Measurements from ENCODE around the gene PCNA. TPM values are rescaled to one million over a fixed set of nuclear protein-coding genes. Genes with fewer than 3 reads are reported as not detected.

The PCNA gene
- total and polyA plus RNA-seq, 8 donors = 0.87 to 82.3 (median 65.8) TPM

DNA sequence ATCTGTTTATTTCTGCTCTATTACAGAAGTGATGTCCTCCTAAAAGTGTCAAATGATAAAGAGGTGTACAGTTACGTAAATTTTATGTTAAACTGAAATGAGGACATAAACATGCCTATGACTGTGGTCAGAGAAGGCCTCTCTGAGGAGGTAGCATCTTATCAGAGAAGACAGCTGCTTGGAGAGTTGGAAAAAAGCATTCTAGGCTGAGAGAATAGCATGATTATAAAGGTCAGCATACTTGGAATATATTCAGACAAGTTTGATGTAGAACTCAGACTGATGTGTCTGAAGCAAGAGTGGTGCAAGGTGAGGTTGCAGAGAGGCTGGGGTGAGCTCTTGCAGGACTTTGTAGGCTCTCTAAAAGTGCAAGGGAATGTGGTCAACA lies 3.1 kb upstream of the PCNA start:
- TF ChIP-seq EP300 (IDR thresholded peaks at IDR 0.05) = no peak
- TF ChIP-seq, protein P1, sequence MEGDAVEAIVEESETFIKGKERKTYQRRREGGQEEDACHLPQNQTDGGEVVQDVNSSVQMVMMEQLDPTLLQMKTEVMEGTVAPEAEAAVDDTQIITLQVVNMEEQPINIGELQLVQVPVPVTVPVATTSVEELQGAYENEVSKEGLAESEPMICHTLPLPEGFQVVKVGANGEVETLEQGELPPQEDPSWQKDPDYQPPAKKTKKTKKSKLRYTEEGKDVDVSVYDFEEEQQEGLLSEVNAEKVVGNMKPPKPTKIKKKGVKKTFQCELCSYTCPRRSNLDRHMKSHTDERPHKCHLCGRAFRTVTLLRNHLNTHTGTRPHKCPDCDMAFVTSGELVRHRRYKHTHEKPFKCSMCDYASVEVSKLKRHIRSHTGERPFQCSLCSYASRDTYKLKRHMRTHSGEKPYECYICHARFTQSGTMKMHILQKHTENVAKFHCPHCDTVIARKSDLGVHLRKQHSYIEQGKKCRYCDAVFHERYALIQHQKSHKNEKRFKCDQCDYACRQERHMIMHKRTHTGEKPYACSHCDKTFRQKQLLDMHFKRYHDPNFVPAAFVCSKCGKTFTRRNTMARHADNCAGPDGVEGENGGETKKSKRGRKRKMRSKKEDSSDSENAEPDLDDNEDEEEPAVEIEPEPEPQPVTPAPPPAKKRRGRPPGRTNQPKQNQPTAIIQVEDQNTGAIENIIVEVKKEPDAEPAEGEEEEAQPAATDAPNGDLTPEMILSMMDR (IDR thresholded peaks at IDR 0.05) = no peak
- no peak for TF ChIP-seq POLR2A (IDR thresholded peaks at IDR 0.05)
- no peak for TF ChIP-seq POLR2AphosphoS5 (IDR thresholded peaks at IDR 0.05)
- Histone ChIP-seq H3K36me3 (no peaks in the 10 kb centered on the region), H3K4me3 (no peak overlapping the region), H3K27me3 (no peaks in the 10 kb centered on the region), H3K27ac (no peak overlapping the region), H3K4me1 (peaks cover 16 to 36% (median 33%) of the 10 kb centered on the region in 4 donors), H3K9me3 (no peaks in the 10 kb centered on the region)
- DNase-seq = no peak
- WGBS, 5 donors = 80 to 95% (median 93%) methylated on average over 1 of the region's 1 CpG
- intact Hi-C loops (cut with DNase I; ENCODE audit: low total_unique reads) = no loop called here

DNA sequence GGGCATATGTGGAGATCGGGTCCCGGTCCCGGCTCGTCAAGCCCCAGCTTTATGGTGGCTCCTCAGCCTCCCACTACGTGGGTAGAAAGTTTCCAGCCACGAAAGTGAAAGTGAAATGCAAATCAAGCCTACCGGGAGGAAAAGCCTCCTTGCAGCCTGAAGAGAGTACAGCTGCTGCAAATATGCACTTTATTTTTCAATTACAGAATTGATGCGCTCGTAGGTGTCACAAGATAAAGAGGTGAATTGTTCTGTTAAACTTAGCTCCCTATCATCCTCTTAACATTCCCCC lies 373 bp upstream of the PCNA start:
- DNase-seq = no peak
- Histone ChIP-seq H3K36me3 (peaks cover 15 to 26% (median 24%) of the 10 kb centered on the region in 4 donors), H3K4me3 (peak overlapping the region; percentile 68 to 82 (median 74)), H3K27me3 (no peaks in the 10 kb centered on the region), H3K4me1 (peaks cover 11 to 29% (median 25%) of the 10 kb centered on the region in 4 donors), H3K9me3 (no peaks in the 10 kb centered on the region), H3K27ac (peak overlapping the region; percentile 87 to 95 (median 93))
- intact Hi-C loops (cut with DNase I; ENCODE audit: low total_unique reads) = no loop called here
- TF ChIP-seq POLR2A (IDR thresholded peaks at IDR 0.05) = no peak
- TF ChIP-seq EP300 (IDR thresholded peaks at IDR 0.05) = no peak
- TF ChIP-seq POLR2AphosphoS5 (IDR thresholded peaks at IDR 0.05) = no peak
- TF ChIP-seq, protein P1 (IDR thresholded peaks at IDR 0.05) = no peak
- 0 to 1% (median 0%) methylated on average over 9 of the region's 9 CpGs for WGBS, 5 donors

DNA sequence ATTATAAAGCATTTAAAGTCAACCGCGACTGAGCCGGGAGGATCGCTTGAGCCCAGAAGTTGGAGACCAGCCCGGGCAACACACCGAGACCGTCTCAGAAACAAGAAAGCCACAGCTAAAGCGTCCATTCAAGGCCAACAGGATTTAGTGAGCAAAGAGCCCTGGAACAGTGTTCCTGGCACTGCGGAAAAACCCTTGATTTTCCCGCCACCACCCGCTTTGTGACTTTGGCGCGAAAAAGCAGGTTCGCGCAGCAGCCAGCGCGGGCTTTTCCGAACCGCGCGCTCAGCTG lies 669 bp downstream of the PCNA start:
- Histone ChIP-seq H3K36me3 (peaks cover 21 to 36% (median 34%) of the 10 kb centered on the region in 4 donors), H3K27me3 (no peaks in the 10 kb centered on the region), H3K27ac (peak overlapping the region; percentile 91 to 95 (median 93)), H3K9me3 (no peaks in the 10 kb centered on the region), H3K4me1 (peaks cover 11 to 29% (median 25%) of the 10 kb centered on the region in 4 donors), H3K4me3 (peak overlapping the region; percentile 68 to 82 (median 74))
- 0 to 1% (median 0%) methylated on average over 11 to 21 of the region's 21 CpGs for WGBS, 5 donors
- DNase-seq = no peak
- intact Hi-C loops (cut with DNase I; ENCODE audit: low total_unique reads) = no loop called here
- TF ChIP-seq POLR2AphosphoS5 (IDR thresholded peaks at IDR 0.05) (no peak), EP300 (IDR thresholded peaks at IDR 0.05) (no peak), POLR2A (IDR thresholded peaks at IDR 0.05) (no peak)
- TF ChIP-seq, protein P1 (IDR thresholded peaks at IDR 0.05) = no peak

DNA sequence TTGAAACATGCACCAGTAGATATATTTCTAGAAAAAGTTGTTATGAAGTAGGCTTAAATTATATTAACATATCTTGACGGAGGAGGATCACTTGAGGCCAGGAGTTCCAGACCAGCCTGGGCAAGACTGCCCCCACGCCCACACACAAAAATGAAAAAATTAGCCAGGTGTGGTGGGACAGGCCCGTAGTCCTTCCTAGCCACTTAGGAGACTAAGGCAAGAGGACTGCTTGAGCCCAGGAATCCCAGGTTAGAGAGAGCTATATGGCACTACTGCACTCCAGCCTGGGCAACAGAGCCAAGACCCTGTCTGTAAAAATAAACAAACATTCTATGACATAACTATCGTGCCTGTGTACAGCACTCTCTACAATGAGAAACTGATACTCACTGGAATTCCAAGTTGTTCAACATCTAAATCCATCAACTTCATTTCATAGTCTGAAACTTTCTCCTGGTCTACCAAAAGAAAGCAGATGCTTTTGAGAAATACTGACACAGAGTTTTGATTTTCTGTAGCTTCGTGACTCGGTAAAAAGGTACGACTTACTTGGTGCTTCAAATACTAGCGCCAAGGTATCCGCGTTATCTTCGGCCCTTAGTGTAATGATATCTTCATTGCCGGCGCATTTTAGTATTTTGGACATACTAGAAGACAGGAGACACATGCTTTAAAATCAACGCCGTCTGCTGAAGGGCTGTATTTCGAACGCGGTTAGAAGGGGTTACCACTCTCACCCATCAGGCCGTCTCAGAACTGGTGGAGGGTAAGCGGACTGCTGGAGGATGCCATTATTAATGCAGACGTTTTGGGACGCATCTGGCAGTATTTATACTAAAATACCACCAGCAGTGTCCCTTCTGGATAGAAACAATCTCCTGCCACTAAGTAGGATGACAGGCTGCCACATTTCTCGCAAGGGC lies 1.3 kb downstream of the PCNA start:
- H3K27ac ChIP-seq = peak overlapping the region; percentile 91 to 95 (median 93)
- no peak for TF ChIP-seq POLR2A (IDR thresholded peaks at IDR 0.05)
- no peak for TF ChIP-seq EP300 (IDR thresholded peaks at IDR 0.05)
- no peak for TF ChIP-seq POLR2AphosphoS5 (IDR thresholded peaks at IDR 0.05)
- TF ChIP-seq, protein P1 (IDR thresholded peaks at IDR 0.05) = no peak
- H3K4me1 ChIP-seq = peaks cover 15 to 34% (median 26%) of the 10 kb centered on the region in 4 donors
- H3K4me3 ChIP-seq = peak overlapping the region; percentile 68 to 82 (median 74)
- intact Hi-C loops (cut with DNase I; ENCODE audit: low total_unique reads) = no loop called here
- H3K27me3 ChIP-seq = no peaks in the 10 kb centered on the region
- no peaks in the 10 kb centered on the region for H3K9me3 ChIP-seq
- H3K36me3 ChIP-seq = peaks cover 21 to 37% (median 35%) of the 10 kb centered on the region in 4 donors
- WGBS, 5 donors = 4 to 10% (median 5%) methylated on average over 23 of the region's 23 CpGs
- no peak for DNase-seq

Data from stomach (tissue), 9 donors.